Astrocyte (in vitro differentiated cells and primary cell): ENCODE data around the gene THOP1. TPM values are rescaled to one million over a fixed set of nuclear protein-coding genes. Genes with fewer than 3 reads are reported as not detected.

Experiments
- DNase-seq: peaks from one replicate; pipeline ENCODE4 v3.0.0-alpha.2; 2010; ENCODE audit warnings: low read depth
- FAIRE-seq: peaks from 2 replicates; lab custom pipeline; 2011; peaks lifted over from hg19 to GRCh38; lab: Jason Lieb, UNC
- H2AFZ ChIP-seq: 2 replicates; pipeline ENCODE4 v1.6.0; 2012; ENCODE audit warnings: low read depth, low read length, inconsistent platforms
- H3K27ac ChIP-seq: 2 replicates; pipeline ENCODE4 v1.5.1; 2011; ENCODE audit warnings: low read depth, low read length, inconsistent platforms
- H3K27me3 ChIP-seq: 2 replicates; pipeline ENCODE4 v1.6.0; 2011; ENCODE audit warnings: low read length, inconsistent platforms; ENCODE audit not compliant: insufficient read depth
- H3K36me3 ChIP-seq: 2 replicates; pipeline ENCODE4 v1.5.1; 2011; ENCODE audit warnings: low read length, inconsistent platforms; ENCODE audit not compliant: insufficient read depth
- H3K4me1 ChIP-seq: 2 replicates; pipeline ENCODE4 v1.5.1; 2011; ENCODE audit warnings: low read length, inconsistent platforms; ENCODE audit not compliant: insufficient read depth
- H3K4me2 ChIP-seq: 2 replicates; pipeline ENCODE4 v1.6.0; 2012; ENCODE audit warnings: low read length, inconsistent platforms
- H3K4me3 ChIP-seq: 2 replicates; pipeline ENCODE4 v1.5.1; 2011; ENCODE audit warnings: low read depth, mild to moderate bottlenecking, low read length, inconsistent platforms; ENCODE audit not compliant: insufficient read depth
- H3K79me2 ChIP-seq: 2 replicates; pipeline ENCODE4 v1.6.0; 2012; ENCODE audit warnings: mild to moderate bottlenecking, low read length, inconsistent platforms; ENCODE audit not compliant: insufficient read depth
- H3K9ac ChIP-seq: 2 replicates; pipeline ENCODE4 v1.6.0; 2012; ENCODE audit warnings: mild to moderate bottlenecking, low read length, inconsistent platforms
- H3K9me3 ChIP-seq: 2 replicates; pipeline ENCODE4 v1.5.1; 2012; ENCODE audit warnings: low read depth, mild to moderate bottlenecking, low read length, inconsistent platforms; ENCODE audit not compliant: insufficient read depth
- H4K20me1 ChIP-seq: 2 replicates; pipeline ENCODE4 v1.6.0; 2012; ENCODE audit warnings: low read length, inconsistent platforms; ENCODE audit not compliant: insufficient read depth
- H3K27ac Mint-ChIP-seq: one replicate; pipeline ENCODE4 v1.8.0; 2021; ENCODE audit warnings: mild to moderate bottlenecking, mixed read lengths; ENCODE audit not compliant: unreplicated experiment
- H3K27me3 Mint-ChIP-seq: one replicate; pipeline ENCODE4 v1.8.0; 2021; ENCODE audit warnings: low read depth, mixed read lengths; ENCODE audit not compliant: unreplicated experiment
- H3K36me3 Mint-ChIP-seq: one replicate; pipeline ENCODE4 v1.8.0; 2021; ENCODE audit warnings: low read depth, mixed read lengths; ENCODE audit not compliant: unreplicated experiment
- H3K4me1 Mint-ChIP-seq: one replicate; pipeline ENCODE4 v1.8.0; 2021; ENCODE audit warnings: low read depth, mixed read lengths; ENCODE audit not compliant: unreplicated experiment
- H3K4me3 Mint-ChIP-seq: one replicate; pipeline ENCODE4 v1.8.0; 2021; ENCODE audit warnings: mild to moderate bottlenecking, moderate library complexity, mixed read lengths; ENCODE audit not compliant: unreplicated experiment
- H3K9me3 Mint-ChIP-seq: one replicate; pipeline ENCODE4 v1.8.0; 2021; ENCODE audit warnings: mild to moderate bottlenecking, mixed read lengths; ENCODE audit not compliant: unreplicated experiment
- EZH2 ChIP-seq: IDR thresholded peaks from 2 replicates; pipeline ENCODE4 v1.6.1; 2012; ENCODE audit warnings: mild to moderate bottlenecking, low read length, inconsistent platforms; ENCODE audit not compliant: insufficient read depth
- total RNA-seq: library from RNA; stranded (reverse); gene quantifications from 2 replicates; pipeline ENCODE4 v1.2.1, GENCODE V29; 2021
- TF ChIP-seq, protein P1 (sequence below): IDR thresholded peaks from 2 replicates; pipeline ENCODE4 v1.5.1; 2011; ENCODE audit warnings: low read depth, mild to moderate bottlenecking, inconsistent platforms, low read length, moderate library complexity; ENCODE audit not compliant: insufficient read depth

The THOP1 gene
- total RNA-seq, 1 donor from 2014 or later = 73.4 TPM

DNA sequence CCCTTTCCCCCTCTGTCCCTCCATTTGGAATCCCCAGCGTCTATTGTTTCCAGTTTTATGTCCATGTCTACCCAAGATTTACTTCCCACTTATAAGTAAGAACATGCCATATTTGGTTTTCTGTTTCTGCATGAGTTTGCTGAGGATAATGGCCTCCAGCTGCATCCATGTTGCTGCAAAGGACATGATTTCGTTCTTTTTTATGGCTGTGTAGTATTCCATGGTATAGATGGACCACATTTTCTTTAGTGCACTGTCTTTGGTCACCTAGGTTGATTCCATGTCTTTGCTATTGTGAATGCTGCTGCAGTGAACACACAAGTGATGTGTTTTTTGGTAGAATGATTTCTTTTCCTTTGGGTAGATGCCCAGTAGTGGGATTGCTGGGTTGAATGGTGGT, 59.8 kb downstream of the THOP1 start:
- no peak overlapping the region for H3K4me3 Mint-ChIP-seq
- H3K4me3 ChIP-seq = no peak overlapping the region
- H3K4me1 Mint-ChIP-seq = peaks cover 5% of the 10 kb centered on the region

DNA sequence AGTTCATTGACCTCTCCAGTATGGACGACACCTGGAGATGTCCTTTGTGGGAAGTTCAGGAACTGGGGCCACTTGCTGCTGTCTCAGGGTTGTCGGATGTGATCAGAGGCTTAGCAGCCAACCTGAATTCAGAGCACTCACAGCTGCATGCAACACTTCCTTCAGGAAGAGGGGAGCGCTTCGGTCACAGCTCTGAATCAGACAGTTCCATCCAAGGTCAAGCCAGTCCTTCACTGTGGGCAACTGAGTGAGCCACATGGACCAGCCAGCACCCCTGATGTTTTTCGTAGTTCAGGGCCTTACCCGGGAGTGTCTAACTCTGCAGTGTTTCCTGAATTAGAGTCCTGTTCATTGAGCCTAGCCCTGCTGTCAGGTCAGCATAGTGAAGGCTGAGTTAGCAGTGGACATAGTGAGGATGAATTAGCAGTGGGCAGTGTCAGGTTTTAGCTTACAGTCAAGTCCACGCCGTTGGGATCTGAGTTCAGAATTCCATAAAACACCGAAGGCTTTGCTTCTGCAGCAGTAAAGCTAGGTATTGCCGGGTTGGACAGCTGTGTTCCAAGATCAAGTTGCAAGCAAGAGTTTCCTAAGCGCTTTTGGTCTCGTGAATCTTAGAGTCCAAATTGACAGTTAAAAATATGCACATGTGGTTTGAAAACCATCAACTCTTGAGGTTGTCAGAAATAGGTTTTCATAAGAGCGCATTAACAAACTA, 61.0 kb downstream of the THOP1 start:
- Histone ChIP-seq H3K27ac (no peak overlapping the region), H3K4me2 (no peak overlapping the region), H3K4me3 (no peak overlapping the region), H4K20me1 (peaks cover 26% of the 10 kb centered on the region), H3K4me1 (peaks cover 5% of the 10 kb centered on the region), H3K9ac (no peak overlapping the region), H3K27me3 (no peaks in the 10 kb centered on the region), H2AFZ (no peak overlapping the region), H3K36me3 (no peaks in the 10 kb centered on the region), H3K9me3 (peaks cover 13% of the 10 kb centered on the region), H3K79me2 (peaks cover 52% of the 10 kb centered on the region)
- peaks cover 5% of the 10 kb centered on the region for H3K4me1 Mint-ChIP-seq
- TF ChIP-seq, protein P1, sequence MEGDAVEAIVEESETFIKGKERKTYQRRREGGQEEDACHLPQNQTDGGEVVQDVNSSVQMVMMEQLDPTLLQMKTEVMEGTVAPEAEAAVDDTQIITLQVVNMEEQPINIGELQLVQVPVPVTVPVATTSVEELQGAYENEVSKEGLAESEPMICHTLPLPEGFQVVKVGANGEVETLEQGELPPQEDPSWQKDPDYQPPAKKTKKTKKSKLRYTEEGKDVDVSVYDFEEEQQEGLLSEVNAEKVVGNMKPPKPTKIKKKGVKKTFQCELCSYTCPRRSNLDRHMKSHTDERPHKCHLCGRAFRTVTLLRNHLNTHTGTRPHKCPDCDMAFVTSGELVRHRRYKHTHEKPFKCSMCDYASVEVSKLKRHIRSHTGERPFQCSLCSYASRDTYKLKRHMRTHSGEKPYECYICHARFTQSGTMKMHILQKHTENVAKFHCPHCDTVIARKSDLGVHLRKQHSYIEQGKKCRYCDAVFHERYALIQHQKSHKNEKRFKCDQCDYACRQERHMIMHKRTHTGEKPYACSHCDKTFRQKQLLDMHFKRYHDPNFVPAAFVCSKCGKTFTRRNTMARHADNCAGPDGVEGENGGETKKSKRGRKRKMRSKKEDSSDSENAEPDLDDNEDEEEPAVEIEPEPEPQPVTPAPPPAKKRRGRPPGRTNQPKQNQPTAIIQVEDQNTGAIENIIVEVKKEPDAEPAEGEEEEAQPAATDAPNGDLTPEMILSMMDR = no peak
- TF ChIP-seq EZH2 = no peak
- FAIRE-seq = no peak
- DNase-seq = no peak
- H3K27me3 Mint-ChIP-seq = no peaks in the 10 kb centered on the region
- H3K36me3 Mint-ChIP-seq = peaks cover 50% of the 10 kb centered on the region
- no peak overlapping the region for H3K4me3 Mint-ChIP-seq
- peaks cover 40% of the 10 kb centered on the region for H3K9me3 Mint-ChIP-seq
- H3K27ac Mint-ChIP-seq = no peak overlapping the region

More for the DNA sequence above, 59.8 kb downstream of the THOP1 start:
- FAIRE-seq (no peak), DNase-seq (no peak)
- Histone ChIP-seq H3K36me3 (no peaks in the 10 kb centered on the region), H3K79me2 (peaks cover 52% of the 10 kb centered on the region), H2AFZ (no peak overlapping the region), H3K4me2 (no peak overlapping the region), H3K4me1 (peaks cover 8% of the 10 kb centered on the region), H3K27ac (no peak overlapping the region), H3K9me3 (peaks cover 5% of the 10 kb centered on the region), H3K27me3 (no peaks in the 10 kb centered on the region), H3K9ac (no peak overlapping the region), H4K20me1 (peaks cover 21% of the 10 kb centered on the region)
- no peak for TF ChIP-seq EZH2
- TF ChIP-seq, protein P1 = no peak
- H3K36me3 Mint-ChIP-seq = peaks cover 43% of the 10 kb centered on the region
- no peak overlapping the region for H3K27ac Mint-ChIP-seq
- no peaks in the 10 kb centered on the region for H3K27me3 Mint-ChIP-seq
- peaks cover 36% of the 10 kb centered on the region for H3K9me3 Mint-ChIP-seq

DNA sequence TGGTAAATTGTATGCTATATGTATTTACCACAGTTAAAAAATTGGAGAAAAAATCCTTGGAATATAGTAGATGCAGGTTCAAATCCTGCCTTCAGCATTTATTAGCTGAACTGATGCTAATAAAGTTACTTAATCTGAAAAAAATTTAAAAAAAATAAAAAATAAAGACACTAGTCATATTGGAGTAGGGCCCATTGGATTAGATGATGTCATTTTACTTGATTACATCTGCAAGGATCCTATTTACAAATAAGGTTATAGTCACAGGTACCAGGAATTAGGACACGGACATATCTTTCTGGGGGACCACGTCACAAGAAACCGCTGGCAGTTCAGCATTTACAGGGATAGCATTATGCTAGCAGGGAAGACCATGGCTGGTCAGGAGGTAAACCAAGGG, 62.2 kb downstream of the THOP1 start:
- no peak overlapping the region for H3K4me3 Mint-ChIP-seq
- H3K9me3 Mint-ChIP-seq = peaks cover 49% of the 10 kb centered on the region
- TF ChIP-seq, protein P1 = no peak
- no peak for TF ChIP-seq EZH2
- no peaks in the 10 kb centered on the region for H3K27me3 Mint-ChIP-seq
- H3K27ac ChIP-seq = no peak overlapping the region
- no peak overlapping the region for H3K4me3 ChIP-seq
- peaks cover 57% of the 10 kb centered on the region for H3K36me3 Mint-ChIP-seq
- peaks cover 22% of the 10 kb centered on the region for H3K9me3 ChIP-seq
- peaks cover 8% of the 10 kb centered on the region for H3K36me3 ChIP-seq
- no peak overlapping the region for H3K27ac Mint-ChIP-seq
- no peaks in the 10 kb centered on the region for H3K27me3 ChIP-seq
- no peak overlapping the region for H3K4me2 ChIP-seq
- H3K4me1 Mint-ChIP-seq = peaks cover under 1% of the 10 kb centered on the region
- H3K79me2 ChIP-seq = peaks cover 43% of the 10 kb centered on the region
- no peak overlapping the region for H3K9ac ChIP-seq
- H4K20me1 ChIP-seq = peaks cover 21% of the 10 kb centered on the region
- H2AFZ ChIP-seq = no peak overlapping the region
- H3K4me1 ChIP-seq = peaks cover under 1% of the 10 kb centered on the region
- FAIRE-seq (no peak), DNase-seq (no peak)
